HG03378 (cell line): ENCODE data around the gene MIS12.

Experiments
- ATAC-seq: cut with Tn5 transposase; IDR thresholded peaks from one replicate; pipeline ENCODE4 v1.9.1; 2021; ENCODE audit warnings: mild to moderate bottlenecking, moderate library complexity; ENCODE audit not compliant: unreplicated experiment

Gene MIS12, protein sequence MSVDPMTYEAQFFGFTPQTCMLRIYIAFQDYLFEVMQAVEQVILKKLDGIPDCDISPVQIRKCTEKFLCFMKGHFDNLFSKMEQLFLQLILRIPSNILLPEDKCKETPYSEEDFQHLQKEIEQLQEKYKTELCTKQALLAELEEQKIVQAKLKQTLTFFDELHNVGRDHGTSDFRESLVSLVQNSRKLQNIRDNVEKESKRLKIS

DNA sequence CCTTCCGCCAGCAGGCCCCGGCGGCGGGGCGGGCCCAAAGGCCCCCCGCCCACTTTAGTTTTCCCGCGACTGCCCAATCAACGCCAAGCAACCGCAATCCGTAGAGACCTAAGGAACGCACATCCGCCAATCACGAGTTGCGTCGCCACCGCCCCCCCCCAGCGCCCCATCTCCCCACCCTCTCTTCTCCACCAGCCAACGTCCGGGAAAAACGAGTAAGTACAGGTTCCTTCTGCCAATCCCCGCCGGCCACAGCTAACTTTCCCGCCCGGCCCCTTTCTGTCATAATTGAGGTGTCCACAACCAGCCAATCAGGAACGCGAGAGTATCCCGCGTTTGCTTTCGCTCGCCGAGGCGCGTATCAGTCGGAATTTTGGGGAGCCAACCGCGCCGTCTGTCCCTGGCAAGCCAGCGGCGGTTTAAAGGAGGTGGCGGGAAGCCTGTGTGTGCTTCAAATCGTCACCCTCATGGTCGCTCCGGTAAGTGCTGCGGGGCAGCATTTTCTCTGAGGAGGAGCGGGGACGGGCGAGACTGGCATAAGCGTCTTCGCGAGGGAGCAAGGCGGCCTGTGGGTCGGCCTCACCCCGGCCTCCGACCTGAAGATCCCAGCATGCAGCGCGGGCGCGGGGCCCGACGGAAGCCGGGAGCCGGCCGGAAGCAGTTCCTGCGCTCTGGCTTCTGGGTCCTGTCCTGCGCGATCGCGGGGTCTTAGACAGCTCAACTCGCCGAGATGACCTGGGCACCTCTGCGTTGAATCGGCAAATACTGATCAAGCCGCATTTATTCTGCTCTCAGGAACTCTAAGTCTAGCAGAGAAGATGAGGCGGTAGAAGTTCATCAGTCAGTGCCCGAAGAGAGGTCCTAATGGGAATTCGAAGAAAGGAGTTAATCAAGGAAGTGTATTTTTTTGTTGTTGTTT is at the start of gene MIS12:
MIS12 (plus strand) TSS at position 361 of the 919 bp plus-strand sequence. CDS start 2,297 bp downstream, outside the sequence.
- ATAC-seq: peak; percentile 73

DNA sequence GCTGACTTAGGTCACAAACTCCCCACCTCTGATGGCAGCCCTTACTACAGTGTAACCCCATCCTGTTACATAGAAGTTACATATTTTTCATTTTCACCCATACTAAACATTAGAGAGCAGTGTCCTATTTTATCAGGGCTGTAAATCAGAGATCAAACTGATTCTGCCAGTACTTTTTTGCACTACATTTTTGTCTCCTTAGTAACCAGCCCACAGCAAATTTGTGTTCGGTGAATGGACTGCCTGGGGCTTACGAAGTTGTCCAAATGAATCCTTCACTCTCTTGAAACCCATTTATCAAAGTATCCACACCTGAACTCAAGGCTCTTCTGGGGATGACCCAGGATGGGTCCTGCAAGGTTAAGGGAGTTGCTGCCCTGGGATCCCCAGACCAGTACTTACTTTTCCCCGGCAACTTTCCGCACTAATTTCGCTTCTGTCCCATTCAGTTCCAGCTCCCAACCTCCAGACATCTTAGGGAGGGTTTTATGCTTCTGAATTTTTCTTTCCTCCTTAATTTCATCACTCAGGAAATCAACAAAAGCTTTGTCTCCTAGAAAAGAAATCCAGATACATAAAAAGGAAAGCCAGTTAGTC is 48.5 kb upstream of the MIS12 start:
- ATAC-seq: no peak

GRCh38 chr17:5438716-5439445 is 47.5 kb upstream of the MIS12 start, which contains the start of gene C1QBP:
Gene C1QBP (minus strand): TSS chr17:5439155. CDS start chr17:5439073, 82 bp downstream.
- ATAC-seq: peak; percentile 64

DNA sequence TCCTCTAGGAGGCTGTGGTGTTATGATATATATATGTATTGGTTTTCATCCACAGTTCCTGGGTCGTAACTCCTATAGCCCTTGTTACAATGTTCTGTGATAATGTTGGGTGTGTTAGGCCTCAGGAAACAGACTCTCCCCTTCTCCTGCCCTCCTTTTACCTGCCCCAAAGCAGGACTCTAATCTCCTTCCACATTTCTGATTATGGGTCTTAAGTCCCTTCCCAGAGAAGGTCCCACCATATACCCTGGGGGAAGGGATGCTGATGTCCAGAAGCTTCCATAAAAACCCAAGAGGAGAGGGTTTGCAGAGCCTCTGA is 47.0 kb upstream of the MIS12 start:
- ATAC-seq: no peak

- no peak for ATAC-seq
These were observed 42.6 kb upstream of the MIS12 start for GRCh38 chr17:5443728-5444127.

GRCh38 chr17:5444209-5444608 is 42.2 kb upstream of the MIS12 start:
- no peak for ATAC-seq

DNA sequence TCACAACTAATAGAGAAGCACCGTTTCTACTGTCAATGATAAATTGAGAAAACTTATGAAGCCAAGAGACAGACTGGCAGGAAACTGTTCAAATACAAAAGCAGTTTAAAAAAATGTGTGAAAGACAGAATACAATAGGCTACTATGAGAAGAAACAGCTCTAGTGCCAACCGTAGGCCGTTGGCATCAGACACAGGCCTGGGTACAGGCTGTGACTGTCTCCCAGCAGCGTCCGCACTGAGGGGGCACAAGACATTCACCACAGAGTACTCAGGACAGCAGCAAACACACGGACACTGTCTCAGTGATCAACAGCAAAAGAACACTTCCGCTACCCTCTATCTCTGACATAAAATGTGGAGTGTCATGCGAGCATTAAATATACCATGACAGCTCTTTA is 39.6 kb upstream of the MIS12 start:
- ATAC-seq: no peak

- no peak for ATAC-seq
These were observed 21.5 kb upstream of the MIS12 start for GRCh38 chr17:5464717-5465507.

- no peak for ATAC-seq
These were observed 20.1 kb upstream of the MIS12 start for GRCh38 chr17:5466295-5466694.

GRCh38 chr17:5467416-5467815 is 18.9 kb upstream of the MIS12 start:
- ATAC-seq: no peak

DNA sequence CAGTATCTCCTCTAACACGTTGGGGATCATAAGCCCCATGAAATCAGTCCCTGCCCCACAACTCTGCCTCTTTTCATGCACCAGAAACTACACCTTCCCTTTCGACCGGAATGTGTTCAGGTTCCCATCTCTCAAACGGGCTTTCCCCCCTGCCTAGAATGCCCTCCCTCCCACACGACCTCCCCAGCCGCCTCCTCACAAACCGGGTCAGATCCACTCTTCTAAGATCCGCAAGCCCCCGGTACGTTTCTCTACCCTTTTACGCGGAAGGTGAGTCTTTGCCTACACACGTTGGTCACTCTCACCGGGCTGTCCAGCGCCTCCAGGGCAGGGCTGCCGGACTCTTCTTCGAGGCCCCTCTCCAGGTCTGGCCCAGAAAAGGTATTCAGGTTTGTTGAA is 18.3 kb upstream of the MIS12 start:
- ATAC-seq: no peak

DNA sequence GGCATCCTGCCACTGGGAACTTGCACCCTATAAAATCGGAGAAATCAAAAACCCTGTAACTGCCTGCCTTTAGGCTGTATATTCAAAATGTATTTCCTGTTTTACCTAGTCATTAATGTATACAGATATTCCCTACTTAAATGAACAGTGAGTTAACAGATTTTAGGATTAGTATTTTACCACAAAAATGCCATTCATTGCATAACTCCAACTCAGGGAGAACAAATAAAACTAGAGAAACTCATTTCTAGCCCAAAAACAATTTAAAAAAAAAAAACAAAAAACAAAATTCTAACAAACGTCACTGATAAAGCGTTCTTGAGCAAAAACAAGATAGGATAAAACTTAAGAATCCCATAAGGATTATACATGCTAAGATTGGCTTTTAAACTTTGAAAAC is 13.9 kb upstream of the MIS12 start:
- ATAC-seq: no peak

DNA sequence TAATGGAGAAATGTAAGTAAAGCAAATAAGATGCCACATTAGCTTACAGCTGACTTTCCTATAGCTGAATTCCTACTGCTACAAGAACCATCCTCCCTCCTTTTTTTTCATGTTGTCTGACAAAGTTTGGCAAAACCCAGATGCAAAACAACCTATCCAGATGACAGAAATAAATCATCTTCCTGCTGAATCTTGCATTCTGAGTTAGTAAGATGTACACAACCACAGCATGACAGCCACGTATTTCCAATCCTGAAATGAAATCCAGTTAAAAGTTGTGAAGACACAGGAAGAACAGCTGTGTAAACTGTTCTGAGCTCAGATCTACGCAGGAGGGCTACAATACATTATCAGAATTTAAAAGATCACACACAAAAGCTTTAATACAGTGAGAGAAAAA is 12.5 kb upstream of the MIS12 start:
- ATAC-seq: no peak

- no peak for ATAC-seq
These were observed 7.4 kb upstream of the MIS12 start for GRCh38 chr17:5478992-5479391.

DNA sequence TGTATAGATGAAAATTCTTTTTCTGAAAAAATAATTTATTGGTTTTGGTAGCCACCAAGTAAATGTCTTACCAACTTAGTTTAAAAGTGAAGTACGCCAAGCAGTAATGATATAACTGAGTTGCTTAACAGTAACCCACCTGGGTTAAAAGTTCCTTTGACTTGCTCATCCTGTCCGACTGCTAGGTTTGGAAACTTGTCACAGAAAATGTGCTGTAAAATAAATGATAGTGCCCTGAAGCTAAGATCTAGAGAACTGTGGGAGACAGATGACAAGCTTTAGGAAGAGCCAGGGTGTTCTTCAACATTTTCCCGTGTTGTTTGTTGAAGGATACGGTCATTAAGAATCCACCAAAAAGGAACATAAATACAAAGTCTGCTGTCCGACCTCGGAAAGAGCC is 5.4 kb upstream of the MIS12 start:
- no peak for ATAC-seq

DNA sequence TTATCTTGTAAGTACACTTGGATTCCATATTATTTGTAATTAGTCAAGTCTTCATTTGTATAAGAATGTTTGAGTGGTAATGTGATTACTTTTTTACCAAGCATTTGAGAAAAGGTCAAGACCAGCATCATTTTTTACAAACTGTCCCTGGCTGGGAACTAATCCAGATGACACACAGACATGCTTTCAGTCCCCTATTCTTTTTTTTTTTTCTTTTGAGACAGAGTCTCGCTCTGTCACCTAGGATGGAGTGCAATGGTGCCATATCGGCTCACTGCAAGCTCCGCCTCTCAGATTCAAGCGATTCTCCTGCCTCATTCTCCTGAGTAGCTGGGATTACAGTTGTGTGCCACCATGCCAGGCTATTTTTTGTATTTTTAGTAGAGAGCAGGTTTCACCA is 4.9 kb upstream of the MIS12 start:
- no peak for ATAC-seq

GRCh38 chr17:5485270-5486205 is 828 bp upstream of the MIS12 start, which contains the start of gene DERL2:
Gene DERL2 (minus strand): TSS chr17:5486178. CDS start chr17:5486161, 17 bp downstream.
- ATAC-seq: peak; percentile 14

- no peak for ATAC-seq
These were observed 2.4 kb downstream of the MIS12 start for GRCh38 chr17:5488752-5489151.

DNA sequence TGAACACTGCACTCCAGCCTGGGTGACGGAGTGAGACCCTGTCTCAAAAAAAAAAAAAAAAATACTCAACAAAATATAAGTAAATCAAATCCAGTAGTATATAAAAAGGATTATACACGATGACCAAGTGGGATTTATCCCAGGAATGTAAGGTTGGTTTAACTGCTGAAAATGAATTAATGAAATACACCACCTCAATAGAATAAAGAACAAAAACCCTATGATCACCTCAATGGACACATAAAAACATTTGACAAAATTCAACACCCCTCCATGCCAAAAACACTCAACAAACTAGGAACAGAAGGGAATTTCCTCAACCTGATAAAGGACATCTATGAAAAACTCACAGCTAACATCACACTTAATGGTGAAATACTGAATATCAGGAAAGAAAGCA is 6.6 kb downstream of the MIS12 start:
- no peak for ATAC-seq
